DOHH2 (cell line): ENCODE data around the gene ITGB8.

Experiments used
- H3F3A ChIP-seq: fragments of 200-600 bp; sonication (generic), shearing (Covaris generic); 2 replicates; pipeline ENCODE4 v1.6.0; 2016; ENCODE audit warnings: antibody characterized with exemption, mild to moderate bottlenecking; ENCODE audit not compliant: control insufficient read depth, insufficient read depth
- H3K27ac ChIP-seq: fragments of 200-600 bp; sonication (generic); 2 replicates; pipeline ENCODE4 v1.5.1; 2014; ENCODE audit warnings: low read depth, mild to moderate bottlenecking, low read length, moderate library complexity
- H3K27me3 ChIP-seq: fragments of 200-600 bp; sonication (generic); 2 replicates; pipeline ENCODE4 v1.6.1; 2014; ENCODE audit warnings: mild to moderate bottlenecking, low read length, mixed read lengths; ENCODE audit not compliant: control insufficient read depth
- H3K36me3 ChIP-seq: fragments of 200-600 bp; sonication (generic); 2 replicates; pipeline ENCODE4 v1.6.1; 2014; ENCODE audit warnings: mild to moderate bottlenecking, low read length, moderate library complexity, mixed read lengths; ENCODE audit not compliant: control insufficient read depth
- H3K4me1 ChIP-seq: fragments of 200-600 bp; sonication (generic); 2 replicates; pipeline ENCODE4 v1.6.1; 2014; ENCODE audit warnings: mild to moderate bottlenecking, low read length, mixed read lengths; ENCODE audit not compliant: control insufficient read depth
- H3K4me2 ChIP-seq: fragments of 200-600 bp; sonication (generic); 2 replicates; pipeline ENCODE4 v1.6.0; 2014; ENCODE audit warnings: mild to moderate bottlenecking, low read length, moderate library complexity
- H3K4me3 ChIP-seq: fragments of 200-600 bp; sonication (generic); 2 replicates; pipeline ENCODE4 v1.5.1; 2014; ENCODE audit warnings: mild to moderate bottlenecking, low read length, mixed read lengths
- H3K79me2 ChIP-seq: fragments of 200-600 bp; sonication (generic); 2 replicates; pipeline ENCODE4 v1.6.1; 2014; ENCODE audit warnings: mild to moderate bottlenecking, low read length, mixed read lengths; ENCODE audit not compliant: control insufficient read depth
- H3K9me2 ChIP-seq: fragments of 200-600 bp; sonication (generic); replicated peaks from 2 replicates; pipeline ENCODE4 v1.6.1; 2014; ENCODE audit warnings: mild to moderate bottlenecking, low read length, mixed read lengths; ENCODE audit not compliant: control insufficient read depth
- H3K9me3 ChIP-seq: fragments of 200-600 bp; sonication (generic); 2 replicates; pipeline ENCODE4 v1.6.1; 2014; ENCODE audit warnings: antibody characterized with exemption, low read length, mixed read lengths; ENCODE audit not compliant: control insufficient read depth, insufficient read depth
- H4K20me1 ChIP-seq: fragments of 200-600 bp; sonication (generic); 2 replicates; pipeline ENCODE4 v1.6.0; 2014; ENCODE audit warnings: low read depth, mild to moderate bottlenecking, antibody characterized with exemption, low read length, moderate library complexity; ENCODE audit not compliant: control insufficient read depth, insufficient read depth
- CTCF ChIP-seq: fragments of 200-600 bp; sonication (generic); IDR thresholded peaks from one replicate; pipeline ENCODE4 v1.5.1; 2014; ENCODE audit warnings: antibody characterized with exemption, mild to moderate bottlenecking, low read depth, low read length; ENCODE audit not compliant: poor library complexity, severe bottlenecking
- EZH2phosphoT487 ChIP-seq: fragments of 200-600 bp; sonication (generic); IDR thresholded peaks from 2 replicates; pipeline ENCODE4 v1.6.1; 2017; ENCODE audit warnings: borderline replicate concordance, mild to moderate bottlenecking, antibody characterized with exemption, low read length, moderate library complexity, mixed read lengths

ITGB8 gene

GRCh38 chr7:20359341-20359963 is 28.8 kb downstream of the ITGB8 start:
- H4K20me1 ChIP-seq: no peaks in the 10 kb centered on the region
- no peak overlapping the region for H3K27ac ChIP-seq
- TF ChIP-seq EZH2phosphoT487 (no peak), CTCF (no peak)
- H3K4me3 ChIP-seq: no peak overlapping the region
- no peaks in the 10 kb centered on the region for H3K9me3 ChIP-seq
- no peaks in the 10 kb centered on the region for H3F3A ChIP-seq
- H3K79me2 ChIP-seq: no peaks in the 10 kb centered on the region
- no peak overlapping the region for H3K4me2 ChIP-seq
- H3K4me1 ChIP-seq: no peaks in the 10 kb centered on the region
- 0 out of 2 replicates have a peak, but pooled peaks cover 2% of the 10 kb centered on the region for H3K27me3 ChIP-seq
- H3K9me2 ChIP-seq: no peaks in the 10 kb centered on the region
- H3K36me3 ChIP-seq: no peaks in the 10 kb centered on the region

GRCh38 chr7:20362574-20363253 is 32.0 kb downstream of the ITGB8 start:
- H3K36me3 ChIP-seq: no peaks in the 10 kb centered on the region
- no peak overlapping the region for H3K4me2 ChIP-seq
- H3K9me2 ChIP-seq: no peaks in the 10 kb centered on the region
- no peaks in the 10 kb centered on the region for H4K20me1 ChIP-seq
- H3K9me3 ChIP-seq: no peaks in the 10 kb centered on the region
- no peak overlapping the region for H3K4me3 ChIP-seq
- H3F3A ChIP-seq: no peaks in the 10 kb centered on the region
- no peak for TF ChIP-seq EZH2phosphoT487
- no peak for TF ChIP-seq CTCF
- no peaks in the 10 kb centered on the region for H3K79me2 ChIP-seq
- no peaks in the 10 kb centered on the region for H3K4me1 ChIP-seq
- H3K27ac ChIP-seq: no peak overlapping the region
- 0 out of 2 replicates have a peak, but pooled peaks cover 2% of the 10 kb centered on the region for H3K27me3 ChIP-seq

GRCh38 chr7:20364571-20365196 is 34.0 kb downstream of the ITGB8 start:
- no peaks in the 10 kb centered on the region for H3K9me2 ChIP-seq
- no peaks in the 10 kb centered on the region for H3F3A ChIP-seq
- H3K36me3 ChIP-seq: no peaks in the 10 kb centered on the region
- H3K4me2 ChIP-seq: no peak overlapping the region
- no peaks in the 10 kb centered on the region for H3K79me2 ChIP-seq
- no peaks in the 10 kb centered on the region for H3K9me3 ChIP-seq
- H3K4me1 ChIP-seq: no peaks in the 10 kb centered on the region
- no peaks in the 10 kb centered on the region for H4K20me1 ChIP-seq
- TF ChIP-seq EZH2phosphoT487: no peak
- TF ChIP-seq CTCF: no peak
- H3K27me3 ChIP-seq: 0 out of 2 replicates have a peak, but pooled peaks cover 2% of the 10 kb centered on the region
- no peak overlapping the region for H3K4me3 ChIP-seq
- H3K27ac ChIP-seq: no peak overlapping the region
